Effector CD4-positive, alpha-beta T cell (primary cell): ENCODE results near the gene PDYN.

Experiments used
- DNase-seq: peaks from one replicate; pipeline ENCODE4 v3.0.0-alpha.2; 2020

Gene PDYN

GRCh38 chr20:1992359-1993110 lies 1.3 kb downstream of the PDYN start:
- no peak for DNase-seq

DNA sequence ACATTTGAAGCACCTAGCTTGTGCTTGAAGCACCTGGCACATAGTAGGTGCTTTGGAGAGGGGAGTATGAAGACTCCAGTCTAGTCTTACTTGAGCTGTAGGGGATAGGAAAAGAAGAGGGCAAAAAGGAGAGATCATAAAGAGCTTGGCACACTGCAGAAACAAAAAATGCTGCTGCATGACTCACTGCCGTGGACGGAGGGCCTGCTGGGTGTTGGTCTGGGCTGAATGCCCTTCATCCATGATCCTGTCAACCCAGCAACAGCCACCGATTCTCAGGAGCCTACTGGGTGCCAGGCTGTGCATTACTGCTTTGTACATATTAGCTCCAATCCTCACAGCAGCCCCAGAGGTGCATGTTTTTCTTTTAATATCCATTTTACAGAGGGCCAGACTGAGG lies 6.0 kb downstream of the PDYN start:
- no peak for DNase-seq

DNA sequence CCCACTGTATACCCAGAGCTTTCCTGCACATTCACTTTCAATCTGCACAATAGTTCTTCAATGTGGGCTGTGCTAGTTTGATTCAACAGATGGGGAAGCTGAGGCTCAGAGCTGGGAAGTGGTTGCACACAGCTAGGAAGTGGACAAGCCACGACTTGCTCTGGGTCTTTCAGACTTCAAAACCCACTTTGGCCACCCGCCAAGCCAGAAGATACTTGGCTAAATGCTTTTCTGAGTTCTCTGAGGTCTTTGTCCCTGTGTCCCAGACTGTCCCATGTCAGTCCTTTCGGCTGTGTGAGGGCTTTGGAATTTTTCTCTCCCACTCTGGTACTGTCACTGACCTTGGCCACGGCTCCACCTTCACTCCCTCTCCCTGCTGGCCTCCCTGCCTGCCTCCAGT lies 10.6 kb downstream of the PDYN start:
- no peak for DNase-seq

DNA sequence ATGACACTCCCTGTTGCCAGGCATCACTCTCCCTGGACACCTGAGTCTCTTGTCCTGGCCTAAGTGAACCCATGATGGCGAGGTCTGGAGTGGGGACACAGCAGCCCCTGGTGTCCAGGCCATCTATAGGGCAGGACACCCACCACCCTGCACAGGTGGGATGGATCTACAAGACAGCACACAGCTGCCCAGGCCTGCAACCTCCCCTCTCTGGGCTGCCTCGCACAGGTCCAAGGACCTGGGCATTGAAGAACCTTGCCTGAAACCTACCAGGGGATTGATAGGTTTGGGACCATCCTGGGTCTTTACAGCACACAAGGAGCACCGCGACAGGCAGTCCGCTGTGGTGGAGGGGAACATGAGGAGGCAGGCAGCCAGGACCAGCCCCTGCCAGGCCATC lies 11.2 kb downstream of the PDYN start:
- no peak for DNase-seq

- DNase-seq = no peak
Measured at GRCh38 chr20:1979106-1979778, 14.6 kb downstream of the PDYN start.

GRCh38 chr20:1975291-1975690 lies 18.6 kb downstream of the PDYN start:
- DNase-seq = no peak

GRCh38 chr20:1973601-1974440 lies 20.0 kb downstream of the PDYN start:
- DNase-seq = no peak

GRCh38 chr20:1971893-1972586 lies 21.8 kb downstream of the PDYN start:
- DNase-seq = no peak

- no peak for DNase-seq
Measured at GRCh38 chr20:1968964-1969363, 24.9 kb downstream of the PDYN start.

- DNase-seq = peak; percentile 62
Measured at GRCh38 chr20:1965520-1966351, 28.1 kb downstream of the PDYN start.

DNA sequence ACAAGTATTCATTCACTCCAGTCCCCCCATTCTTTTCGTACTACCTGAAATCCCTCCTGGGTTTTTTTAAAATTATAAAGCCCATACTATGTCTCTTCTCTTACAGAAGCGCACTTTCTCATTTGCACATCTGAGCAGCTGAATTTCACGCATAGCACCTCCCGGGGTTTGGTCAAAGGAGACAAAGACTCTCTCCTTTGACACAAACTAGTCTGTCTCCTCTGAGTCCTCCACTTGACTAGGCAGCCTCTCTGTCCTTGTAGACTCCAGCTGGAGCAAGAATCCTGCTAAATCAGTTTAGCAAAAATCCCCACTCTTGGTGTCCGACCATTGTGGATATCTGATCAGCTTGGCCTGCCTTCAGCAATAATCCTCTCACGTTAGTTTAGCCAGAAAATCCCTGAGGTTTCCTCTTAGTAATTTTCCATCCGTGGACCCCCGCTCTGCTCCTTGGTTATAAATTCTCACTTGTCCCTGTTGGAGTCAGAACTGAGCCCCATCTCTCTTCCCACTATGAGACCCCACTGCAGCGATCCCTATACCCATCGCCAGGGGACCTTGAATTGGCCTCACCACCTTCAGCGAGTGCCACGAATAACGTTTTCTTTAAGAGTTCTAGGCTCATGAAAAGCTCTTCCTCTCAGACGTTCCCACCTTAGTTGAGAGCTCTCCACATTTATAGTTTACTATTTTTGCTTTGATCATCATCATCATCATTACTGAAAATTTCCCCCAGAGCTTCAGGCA lies 29.0 kb downstream of the PDYN start:
- no peak for DNase-seq

- DNase-seq = no peak
Measured at GRCh38 chr20:1964061-1964460, 29.8 kb downstream of the PDYN start.

DNA sequence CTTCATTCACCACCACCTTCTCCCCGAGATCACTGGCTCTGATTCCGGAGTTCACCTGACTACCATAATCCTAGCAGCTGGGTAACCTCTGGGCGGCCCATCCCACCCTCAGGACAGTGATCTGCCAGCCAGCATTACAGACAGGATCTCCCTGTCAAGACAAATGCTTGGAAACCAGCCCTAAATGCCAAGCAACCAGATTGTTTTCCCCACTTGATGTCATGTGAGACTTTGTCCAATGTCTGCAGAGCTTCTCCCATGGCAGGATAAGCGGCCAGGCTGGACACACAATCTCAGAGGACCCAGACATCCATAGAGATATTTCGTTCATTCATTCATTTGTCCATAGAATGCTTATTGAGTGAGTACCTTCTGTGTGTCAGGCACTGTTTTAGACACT lies 32.5 kb downstream of the PDYN start:
- no peak for DNase-seq

GRCh38 chr20:1959156-1959555 lies 34.7 kb downstream of the PDYN start:
- no peak for DNase-seq

DNA sequence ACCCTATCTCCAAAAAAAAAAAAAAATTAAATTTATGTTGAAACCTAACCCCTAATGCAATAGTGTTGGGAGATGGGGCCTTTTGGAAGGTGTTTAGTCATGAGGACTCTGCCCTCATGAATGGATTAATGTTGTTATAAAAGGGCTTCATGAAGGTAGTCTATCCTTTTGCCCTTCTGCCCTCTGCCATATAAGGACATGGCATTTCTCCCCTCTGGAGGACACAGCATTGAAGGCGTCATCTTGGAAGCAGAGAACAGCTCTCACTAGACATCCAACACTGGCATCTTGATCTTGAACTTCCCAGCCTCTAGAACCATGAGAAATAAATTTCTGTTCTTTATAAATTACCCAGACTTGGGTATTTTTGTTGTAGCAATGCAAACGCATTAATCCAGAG lies 35.4 kb downstream of the PDYN start:
- DNase-seq = no peak

GRCh38 chr20:1955217-1955616 lies 38.6 kb downstream of the PDYN start:
- no peak for DNase-seq

DNA sequence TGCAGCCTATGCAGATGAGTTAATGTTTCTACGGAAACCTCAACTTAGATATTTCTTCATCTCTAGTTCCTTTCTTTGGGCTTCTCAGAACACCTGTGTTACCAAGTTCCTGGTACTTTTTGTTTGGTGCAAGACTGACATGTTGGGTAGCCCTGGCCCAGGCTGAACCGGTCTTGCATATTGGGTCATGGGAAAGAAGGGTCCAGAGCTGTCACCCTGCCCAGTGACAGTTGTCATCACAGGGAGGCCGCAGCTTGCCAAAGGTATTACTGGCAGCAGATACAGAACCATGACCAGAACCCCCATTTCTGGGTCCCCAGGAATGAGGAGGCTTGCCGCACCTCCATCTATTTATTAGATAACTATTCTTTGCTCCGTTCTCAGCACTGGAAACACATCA lies 40.2 kb downstream of the PDYN start:
- DNase-seq = no peak

DNA sequence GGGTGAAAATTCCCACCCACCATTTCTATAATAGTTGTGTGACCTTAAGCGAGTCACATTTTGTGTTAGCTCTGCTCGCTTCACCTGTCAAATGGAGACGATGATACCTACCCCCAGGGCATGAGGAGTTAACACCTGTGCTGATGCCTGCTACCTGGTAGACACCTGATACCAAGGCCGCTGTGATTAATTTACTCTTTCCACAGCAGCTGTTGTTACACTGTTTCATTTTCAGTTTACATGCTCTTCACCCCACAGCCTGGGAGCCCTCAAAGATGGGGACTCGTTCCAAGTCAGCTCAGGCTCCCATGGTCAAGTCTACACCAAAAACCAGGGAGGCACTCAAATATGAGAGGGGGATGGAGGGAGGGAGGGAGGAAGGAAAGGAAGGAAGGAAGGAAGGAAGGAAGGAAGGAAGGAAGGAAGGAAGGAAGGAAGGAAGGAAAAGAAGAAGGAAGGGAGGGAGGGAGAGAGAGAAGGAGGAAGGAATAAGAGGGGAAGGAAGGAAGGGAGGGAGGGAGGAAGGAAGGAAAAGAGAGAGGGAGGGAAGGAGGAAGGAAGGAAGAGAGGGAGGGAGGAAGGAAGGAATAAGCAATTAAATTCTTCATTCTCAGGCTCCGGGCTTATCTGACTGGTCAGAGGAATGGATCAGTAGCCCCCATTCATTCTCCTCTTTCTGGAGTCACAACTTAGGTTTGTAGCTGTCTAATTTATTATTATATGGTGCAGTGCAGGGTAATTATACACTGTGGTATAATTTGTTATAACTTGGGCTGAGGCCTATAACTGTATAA lies 40.9 kb downstream of the PDYN start:
- no peak for DNase-seq

GRCh38 chr20:1951436-1952115 lies 42.3 kb downstream of the PDYN start:
- DNase-seq = no peak

DNA sequence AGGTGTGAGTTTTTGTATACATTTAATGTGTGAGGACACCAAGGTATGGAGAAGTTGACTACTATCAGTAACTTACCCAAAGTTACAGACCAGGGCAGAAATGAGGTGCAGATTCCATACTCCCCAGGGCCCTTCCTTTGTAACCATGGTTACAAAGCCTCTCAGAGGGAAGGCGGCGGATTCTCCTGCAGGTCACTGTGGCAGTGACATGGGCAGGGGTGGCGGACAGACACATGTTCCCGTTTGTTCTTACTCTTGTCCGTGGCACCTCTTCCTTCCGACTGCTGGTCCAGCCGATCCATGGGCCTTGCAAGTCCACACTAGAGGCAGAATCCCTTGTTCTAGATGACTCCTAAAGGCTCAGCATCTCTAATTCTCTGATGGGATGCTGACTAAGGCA lies 43.0 kb downstream of the PDYN start:
- no peak for DNase-seq
